Stimulated activated CD4-positive, alpha-beta T cell treated with anti-CD3 and anti-CD28 coated beads, Interleukin-1b, Interleukin-23, amount 100 ng/mL, for 1 hour (primary cell): ENCODE results near the gene AUTS2.

Experiments used
- DNase-seq, 2 donors: peaks; one replicate each; pipeline ENCODE4 v3.0.0-alpha.2; 2020; ENCODE audit warnings: low read depth in 2 of 2

The AUTS2 gene

GRCh38 chr7:70063927-70064326 is 465.7 kb downstream of the AUTS2 start:
- no peak for DNase-seq

- no peak for DNase-seq
Measured at GRCh38 chr7:70066844-70067243, 468.6 kb downstream of the AUTS2 start.

- DNase-seq, result no peak
Measured at GRCh38 chr7:70068531-70068930, 470.3 kb downstream of the AUTS2 start.

- no peak for DNase-seq
Measured at GRCh38 chr7:70069977-70070376, 471.7 kb downstream of the AUTS2 start.

- DNase-seq, result no peak
Measured at GRCh38 chr7:70071766-70072165, 473.5 kb downstream of the AUTS2 start.

GRCh38 chr7:70072220-70072619 is 473.9 kb downstream of the AUTS2 start:
- no peak for DNase-seq

GRCh38 chr7:70076325-70076724 is 478.1 kb downstream of the AUTS2 start:
- no peak for DNase-seq

- no peak for DNase-seq
Measured at GRCh38 chr7:70082099-70082611, 483.9 kb downstream of the AUTS2 start.

- DNase-seq, result no peak
Measured at GRCh38 chr7:70091362-70091761, 493.1 kb downstream of the AUTS2 start.

GRCh38 chr7:70092314-70093204 is 494.3 kb downstream of the AUTS2 start:
- no peak for DNase-seq

- DNase-seq, result no peak
Measured at GRCh38 chr7:70093205-70093904, 495.1 kb downstream of the AUTS2 start.

- no peak for DNase-seq
Measured at GRCh38 chr7:70094831-70095230, 496.6 kb downstream of the AUTS2 start.

- DNase-seq, result no peak
Measured at GRCh38 chr7:70097645-70098044, 499.4 kb downstream of the AUTS2 start.

GRCh38 chr7:70098133-70098561 is 499.9 kb downstream of the AUTS2 start:
- DNase-seq, result no peak

GRCh38 chr7:70098905-70099672 is 500.8 kb downstream of the AUTS2 start:
- no peak for DNase-seq

GRCh38 chr7:70104243-70104642 is 506.0 kb downstream of the AUTS2 start:
- DNase-seq, result no peak

GRCh38 chr7:70113078-70113477 is 514.8 kb downstream of the AUTS2 start:
- DNase-seq, result no peak

- no peak for DNase-seq
Measured at GRCh38 chr7:70113536-70113935, 515.3 kb downstream of the AUTS2 start.

GRCh38 chr7:70114806-70115205 is 516.5 kb downstream of the AUTS2 start:
- no peak for DNase-seq

- DNase-seq, result no peak
Measured at GRCh38 chr7:70116244-70116643, 518.0 kb downstream of the AUTS2 start.

GRCh38 chr7:70116867-70117266 is 518.6 kb downstream of the AUTS2 start:
- DNase-seq, result no peak

- DNase-seq, result no peak
Measured at GRCh38 chr7:70120851-70121250, 522.6 kb downstream of the AUTS2 start.
